SJCRH30 (cell line): ENCODE measurements around the gene PI4KA. TPM values are rescaled to one million over a fixed set of nuclear protein-coding genes. Genes with fewer than 3 reads are reported as not detected.
"Not testable (repeated sequence)": the region's sequence is repeated elsewhere in the genome, so short reads cannot be mapped to it uniquely, and the experiment has no call there.

Experiments used
- DNase-seq, 2 experiments: peaks; one replicate each; pipeline ENCODE4 v3.0.0-alpha.2; 2015 to 2020
- H3K27ac ChIP-seq: fragments of 250-450 bp; sonication (Bioruptor Pico); 2 replicates; pipeline ENCODE4 v1.5.1; 2020; ENCODE audit warnings: mild to moderate bottlenecking, moderate library complexity
- H3K27me3 ChIP-seq: fragments of 250-450 bp; sonication (Bioruptor Pico); 2 replicates; pipeline ENCODE4 v1.5.1; 2020; ENCODE audit warnings: mild to moderate bottlenecking, moderate library complexity
- H3K36me3 ChIP-seq: fragments of 250-450 bp; sonication (Bioruptor Pico); 2 replicates; pipeline ENCODE4 v1.5.1; 2020; ENCODE audit warnings: mild to moderate bottlenecking, moderate library complexity
- H3K4me1 ChIP-seq: fragments of 250-450 bp; sonication (Bioruptor Pico); 2 replicates; pipeline ENCODE4 v1.5.1; 2020; ENCODE audit warnings: mild to moderate bottlenecking, moderate library complexity
- H3K4me3 ChIP-seq: fragments of 250-450 bp; sonication (Bioruptor Pico); 2 replicates; pipeline ENCODE4 v1.5.1; 2020; ENCODE audit warnings: mild to moderate bottlenecking, moderate library complexity
- H3K9me3 ChIP-seq: fragments of 250-450 bp; sonication (Bioruptor Pico); replicated peaks from 2 replicates; pipeline ENCODE4 v1.5.1; 2020; ENCODE audit warnings: mild to moderate bottlenecking, moderate library complexity
- total RNA-seq: library from RNA; depleted of rRNA; stranded (reverse); fragments of >200 nt; shearing (Covaris generic); gene quantifications from 2 replicates; pipeline ENCODE4 v1.2.3, GENCODE V29; 2014

The PI4KA gene
- total RNA-seq, 1 experiment from 2014 or later = 40.5 TPM

GRCh38 chr22:20724676-20725454 lies 133.7 kb downstream of the PI4KA start:
- no peaks in the 10 kb centered on the region for H3K27me3 ChIP-seq
- H3K4me3 ChIP-seq = no peak overlapping the region
- peaks cover 5% of the 10 kb centered on the region; the same call in 1 of the 2 replicates for H3K36me3 ChIP-seq
- no peaks in the 10 kb centered on the region for H3K4me1 ChIP-seq
- DNase-seq = no peak
- no peaks in the 10 kb centered on the region for H3K9me3 ChIP-seq
- H3K27ac ChIP-seq = no peak overlapping the region

DNA sequence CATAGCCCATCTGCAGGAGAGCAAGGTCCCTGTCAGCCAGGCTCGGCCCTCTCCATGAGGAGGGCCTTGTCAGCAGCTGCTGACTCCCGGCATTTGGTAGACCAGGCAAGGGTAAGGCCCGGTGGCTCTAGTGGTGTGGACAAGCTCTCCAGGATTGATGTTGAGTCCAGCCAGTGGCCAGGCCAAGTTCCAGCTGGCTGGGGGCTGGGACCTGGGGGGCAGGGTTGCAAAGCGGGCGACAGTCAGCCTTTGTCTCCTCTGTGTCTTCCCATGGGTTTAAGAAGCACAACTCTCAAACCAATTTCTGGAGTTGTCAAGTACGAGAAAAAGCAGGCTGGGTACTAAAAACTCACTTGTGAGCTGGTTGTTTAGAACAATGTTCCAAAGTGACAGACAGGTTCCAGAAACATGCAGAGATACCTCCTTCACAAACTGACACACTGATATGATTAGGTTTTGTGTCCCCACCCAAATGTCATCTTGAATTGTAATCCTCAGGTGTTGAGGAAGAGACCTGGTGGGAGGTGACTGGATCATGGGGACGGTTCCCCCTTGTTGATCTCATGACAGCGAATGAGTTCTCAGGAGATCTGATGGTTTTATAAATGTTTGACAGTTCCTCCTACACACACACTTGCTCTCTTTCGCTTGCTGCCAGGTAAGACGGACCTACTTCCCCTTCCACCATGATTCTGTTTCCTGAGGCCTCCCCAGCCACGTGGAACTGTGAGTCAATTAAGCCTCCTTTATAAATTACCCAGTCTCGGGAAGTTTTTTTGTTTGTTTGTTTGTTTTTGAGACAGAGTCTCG lies 137.0 kb downstream of the PI4KA start:
- Histone ChIP-seq H3K36me3 (no peaks in the 10 kb centered on the region), H3K27me3 (no peaks in the 10 kb centered on the region), H3K4me1 (no peaks in the 10 kb centered on the region), H3K9me3 (no peaks in the 10 kb centered on the region), H3K27ac (no peak overlapping the region), H3K4me3 (no peak overlapping the region)
- DNase-seq = no peak

DNA sequence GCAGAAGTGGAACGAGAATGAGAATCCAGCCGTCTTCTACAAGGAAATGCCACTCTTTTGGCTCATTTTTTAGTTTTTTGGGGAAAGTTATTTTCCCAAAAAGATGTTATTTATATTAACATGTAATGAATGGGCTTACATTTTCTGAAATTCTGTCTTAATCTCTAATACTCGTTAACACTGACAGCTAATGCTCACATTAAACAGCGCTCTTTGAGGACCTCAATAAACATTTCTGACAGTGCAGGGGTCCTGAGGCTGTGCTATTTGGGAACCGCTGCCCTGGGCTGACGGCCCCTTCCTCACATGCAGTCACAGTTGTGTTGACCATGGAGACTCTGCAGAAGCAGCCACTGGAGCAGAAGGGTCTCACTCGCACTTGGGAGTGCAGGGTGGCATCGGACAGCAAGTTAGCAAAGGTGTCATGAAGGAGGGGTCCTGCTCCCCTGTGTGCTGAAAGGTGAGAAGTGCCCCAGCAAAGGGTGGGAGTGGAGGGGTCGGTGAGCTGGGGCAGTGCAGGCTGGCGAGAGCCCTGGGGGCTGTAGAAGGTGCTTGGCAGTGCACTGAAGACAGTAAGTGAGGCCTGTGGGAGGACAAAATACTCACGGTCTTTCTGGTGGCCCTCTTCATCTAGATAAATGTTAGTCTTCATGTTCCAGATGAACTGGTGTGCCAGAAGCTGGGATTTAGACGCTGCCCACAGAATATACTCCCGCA lies 137.8 kb downstream of the PI4KA start:
- no peak for DNase-seq
- no peak overlapping the region for H3K4me3 ChIP-seq
- no peaks in the 10 kb centered on the region for H3K9me3 ChIP-seq
- H3K36me3 ChIP-seq = no peaks in the 10 kb centered on the region
- H3K27ac ChIP-seq = no peak overlapping the region
- no peaks in the 10 kb centered on the region for H3K27me3 ChIP-seq
- H3K4me1 ChIP-seq = no peaks in the 10 kb centered on the region

DNA sequence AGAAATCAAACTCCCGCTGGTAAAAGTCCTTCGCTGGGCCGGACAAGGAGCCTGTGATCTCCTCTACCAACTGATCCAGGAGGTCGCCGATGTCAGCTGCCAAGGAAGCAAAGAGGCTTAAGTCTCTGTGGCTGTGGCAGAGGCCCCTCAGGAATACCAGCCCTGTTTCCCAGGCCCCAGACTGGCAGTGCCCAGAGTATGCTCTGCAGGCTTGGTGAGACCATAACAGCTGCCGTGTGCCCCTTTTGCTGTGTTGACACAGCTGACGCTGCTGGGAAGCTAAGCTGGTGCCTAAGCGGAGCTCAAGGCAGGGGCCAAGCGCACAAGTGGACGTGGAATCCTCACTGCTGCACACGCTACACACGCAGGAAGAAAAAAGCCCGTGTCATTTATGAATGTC lies 139.9 kb downstream of the PI4KA start:
- not testable (repeated sequence) for H3K9me3 ChIP-seq, DNase-seq, H3K4me3 ChIP-seq, H3K36me3 ChIP-seq, H3K27me3 ChIP-seq, H3K27ac ChIP-seq, H3K4me1 ChIP-seq

GRCh38 chr22:20717981-20718380 lies 140.6 kb downstream of the PI4KA start:
- H3K27ac ChIP-seq, H3K27me3 ChIP-seq, DNase-seq, H3K9me3 ChIP-seq, H3K36me3 ChIP-seq, H3K4me1 ChIP-seq, H3K4me3 ChIP-seq: not testable (repeated sequence)

GRCh38 chr22:20717213-20717866 lies 141.3 kb downstream of the PI4KA start:
- H3K27me3 ChIP-seq, H3K27ac ChIP-seq, H3K4me3 ChIP-seq, DNase-seq, H3K4me1 ChIP-seq, H3K9me3 ChIP-seq, H3K36me3 ChIP-seq: not testable (repeated sequence)

- not testable (repeated sequence) for H3K36me3 ChIP-seq, H3K27ac ChIP-seq, H3K9me3 ChIP-seq, DNase-seq, H3K4me1 ChIP-seq, H3K4me3 ChIP-seq, H3K27me3 ChIP-seq
Observed at GRCh38 chr22:20713116-20713515, 145.5 kb downstream of the PI4KA start.

- H3K27ac ChIP-seq, H3K36me3 ChIP-seq, H3K9me3 ChIP-seq, DNase-seq, H3K4me1 ChIP-seq, H3K4me3 ChIP-seq, H3K27me3 ChIP-seq: not testable (repeated sequence)
Observed at GRCh38 chr22:20709966-20710365, 148.6 kb downstream of the PI4KA start.

GRCh38 chr22:20707549-20708118 lies 151.0 kb downstream of the PI4KA start:
- H3K36me3 ChIP-seq, H3K4me3 ChIP-seq, H3K9me3 ChIP-seq, DNase-seq, H3K4me1 ChIP-seq, H3K27me3 ChIP-seq, H3K27ac ChIP-seq: not testable (repeated sequence)

DNA sequence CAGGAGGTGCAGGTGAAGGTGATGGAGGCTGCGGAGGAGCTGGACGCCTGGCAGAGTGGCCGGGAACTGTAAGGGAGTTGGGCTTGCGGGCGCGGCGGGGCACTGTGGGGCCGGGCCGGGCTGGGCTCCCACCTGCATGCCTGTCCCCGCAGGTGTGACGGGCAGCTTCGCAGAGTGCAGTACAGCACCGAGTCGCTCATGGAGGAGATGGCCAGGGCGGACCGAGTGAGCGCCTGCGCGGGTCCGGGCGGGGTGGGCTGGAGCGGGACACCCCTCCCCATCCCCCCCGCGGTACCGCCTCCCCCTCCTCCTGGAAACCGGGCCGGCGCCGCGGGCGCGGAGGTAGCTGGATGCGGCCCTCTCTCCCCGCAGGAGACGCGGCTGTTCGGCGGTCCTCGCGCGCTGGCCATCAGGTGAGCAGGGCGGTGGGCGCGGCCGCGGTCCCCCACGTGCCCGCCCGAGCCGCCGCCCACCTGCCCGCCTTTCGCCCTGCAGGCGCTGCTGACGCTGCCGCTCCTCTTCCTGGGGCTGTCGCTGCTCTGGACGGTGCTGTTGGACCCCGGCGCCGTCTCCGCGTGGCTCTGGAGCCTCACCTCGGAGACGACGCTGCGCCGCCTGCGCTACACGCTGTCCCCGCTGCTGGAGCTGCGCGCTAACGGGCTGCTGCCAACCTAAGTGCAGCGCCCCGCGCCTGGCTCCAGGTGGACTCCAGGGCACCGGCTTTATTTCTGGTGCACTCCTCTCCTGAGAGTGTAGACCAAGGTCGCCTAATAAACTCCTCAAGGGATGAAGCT lies 154.6 kb downstream of the PI4KA start:
- H3K27me3 ChIP-seq, H3K9me3 ChIP-seq, H3K4me3 ChIP-seq, H3K27ac ChIP-seq, DNase-seq, H3K4me1 ChIP-seq, H3K36me3 ChIP-seq: not testable (repeated sequence)

GRCh38 chr22:20703414-20703806 lies 155.2 kb downstream of the PI4KA start:
- not testable (repeated sequence) for H3K36me3 ChIP-seq, H3K27me3 ChIP-seq, H3K4me1 ChIP-seq, H3K27ac ChIP-seq, H3K4me3 ChIP-seq, H3K9me3 ChIP-seq
- DNase-seq = peak in 1 of 2 experiments; percentile 21

DNA sequence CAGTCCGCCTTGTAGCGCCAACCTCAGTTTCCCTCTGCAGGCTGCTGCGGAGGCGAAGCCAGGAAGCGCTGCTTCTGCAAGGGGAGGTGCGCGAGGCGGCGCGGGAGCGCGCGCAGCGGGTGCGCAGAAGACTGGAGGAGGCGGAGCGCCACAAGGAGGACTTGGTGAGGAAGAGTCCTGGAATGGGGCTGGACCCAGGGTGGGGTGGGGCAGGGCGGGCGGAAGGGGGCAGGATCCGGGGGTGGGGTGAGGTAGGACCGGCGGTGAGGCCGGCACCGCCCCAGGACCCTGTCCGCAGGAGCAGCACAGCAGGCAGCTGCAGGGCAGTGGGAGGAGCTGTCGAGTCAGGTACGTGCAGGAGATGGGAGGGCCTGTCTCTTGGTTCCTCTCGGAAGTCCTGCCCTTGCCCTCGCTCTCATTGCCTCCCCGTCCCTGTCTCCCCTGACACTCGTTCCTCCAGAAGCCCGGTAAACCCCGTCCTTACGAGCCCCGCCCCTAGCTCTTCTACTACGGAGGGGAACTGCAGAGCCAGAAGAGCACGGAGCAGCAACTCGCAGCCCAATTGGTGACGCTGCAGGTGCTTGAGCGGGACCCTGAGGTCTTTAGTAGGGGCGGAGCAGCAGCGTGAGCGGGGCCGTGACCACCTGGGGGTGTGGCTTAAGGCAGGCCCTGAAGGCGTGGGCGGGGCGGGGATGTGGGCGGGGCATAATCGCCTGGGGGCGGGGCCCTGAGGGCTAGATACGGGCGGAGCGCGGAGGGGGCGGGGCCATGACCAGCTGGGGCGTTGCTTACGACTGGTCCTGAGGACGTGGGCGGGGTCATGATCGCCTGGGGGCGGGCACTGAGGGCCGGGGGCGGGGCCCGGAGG lies 155.8 kb downstream of the PI4KA start:
- H3K36me3 ChIP-seq, H3K9me3 ChIP-seq, H3K27me3 ChIP-seq, H3K27ac ChIP-seq, H3K4me1 ChIP-seq: not testable (repeated sequence)
- peak; percentile 83 to 84 for DNase-seq
- H3K4me3 ChIP-seq = peak overlapping the region; percentile 53

DNA sequence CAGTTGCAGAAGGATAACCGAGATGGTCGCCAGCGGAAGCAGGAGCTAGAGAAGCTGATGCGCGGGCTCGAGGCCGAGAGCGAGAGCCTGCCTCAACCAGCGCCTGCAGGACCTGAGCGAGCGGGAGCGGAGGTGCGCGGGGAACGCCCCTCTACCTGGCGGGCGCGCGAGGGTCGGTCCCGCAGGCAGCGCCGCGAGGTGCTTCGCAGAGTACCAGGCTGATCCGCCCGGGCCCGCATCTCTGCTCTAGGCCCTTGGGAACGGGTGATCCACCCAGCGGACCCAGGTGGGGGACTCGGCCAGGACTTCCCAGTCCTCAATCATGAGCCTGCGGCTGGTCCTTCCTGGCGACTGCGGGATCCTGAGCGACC lies 156.5 kb downstream of the PI4KA start:
- not testable (repeated sequence) for H3K4me1 ChIP-seq, H3K27me3 ChIP-seq, H3K27ac ChIP-seq, DNase-seq, H3K36me3 ChIP-seq, H3K9me3 ChIP-seq
- peak overlapping the region; percentile 53 for H3K4me3 ChIP-seq
